Cardiac fibroblast (primary cell): Measurements from ENCODE around the gene TREM2.

Experiments used
- DNase-seq, 2 donors: peaks; one replicate each; pipeline versions ENCODE4 v3.0.0 to v3.0.0-alpha.2; 2010; ENCODE audit warnings: low read depth in 2 of 2
- H3K4me3 ChIP-seq, 2 donors: replicated peaks in 1 of 2; 1 replicate in 1 of 2; 2 replicates in 1 of 2; pipeline ENCODE4 v1.5.1; 2011; ENCODE audit warnings: low read depth in 2 of 2, low read length in 2 of 2, mild to moderate bottlenecking in 2 of 2, moderate library complexity in 1 of 2
- CTCF ChIP-seq: IDR thresholded peaks from one replicate; pipeline ENCODE4 v1.5.1; 2011; ENCODE audit warnings: low read depth, mild to moderate bottlenecking, low read length, inconsistent platforms

Gene TREM2

GRCh38 chr6:41177287-41177686, 14.4 kb upstream of the TREM2 start:
- TF ChIP-seq CTCF = no peak
- no peak overlapping the region for H3K4me3 ChIP-seq
- DNase-seq = no peak

GRCh38 chr6:41176189-41176588, 13.3 kb upstream of the TREM2 start:
- no peak overlapping the region for H3K4me3 ChIP-seq
- no peak for TF ChIP-seq CTCF

GRCh38 chr6:41175084-41175483, 12.2 kb upstream of the TREM2 start:
- TF ChIP-seq CTCF = no peak
- DNase-seq = no peak
- H3K4me3 ChIP-seq = no peak overlapping the region

More at GRCh38 chr6:41176189-41176588, 13.3 kb upstream of the TREM2 start:
- DNase-seq = no peak

- H3K4me3 ChIP-seq = no peak overlapping the region
- no peak for TF ChIP-seq CTCF
- no peak for DNase-seq
These were observed 11.7 kb upstream of the TREM2 start for GRCh38 chr6:41174610-41175009.

- DNase-seq = no peak
- TF ChIP-seq CTCF = no peak
- H3K4me3 ChIP-seq = no peak overlapping the region
These were observed 9.0 kb upstream of the TREM2 start for GRCh38 chr6:41171908-41172307.

GRCh38 chr6:41170547-41171160, 7.7 kb upstream of the TREM2 start:
- no peak for DNase-seq
- TF ChIP-seq CTCF = no peak
- H3K4me3 ChIP-seq = no peak overlapping the region
